Activated T-cell treated with anti-CD3 and anti-CD28 coated beads, Interleukin-2, amount 50 U/mL, for 48 hours (primary cell): ENCODE results near the gene L3MBTL3.
A peak's percentile ranks its signal among the peaks of the same experiment; 100 is the strongest.
"Not testable (repeated sequence)": the region's sequence is repeated elsewhere in the genome, so short reads cannot be mapped to it uniquely, and the experiment has no call there.

Experiments
- DNase-seq, 2 experiments: peaks; one replicate each; pipeline ENCODE4 v3.0.0-alpha.2; 2020

L3MBTL3 gene

DNA sequence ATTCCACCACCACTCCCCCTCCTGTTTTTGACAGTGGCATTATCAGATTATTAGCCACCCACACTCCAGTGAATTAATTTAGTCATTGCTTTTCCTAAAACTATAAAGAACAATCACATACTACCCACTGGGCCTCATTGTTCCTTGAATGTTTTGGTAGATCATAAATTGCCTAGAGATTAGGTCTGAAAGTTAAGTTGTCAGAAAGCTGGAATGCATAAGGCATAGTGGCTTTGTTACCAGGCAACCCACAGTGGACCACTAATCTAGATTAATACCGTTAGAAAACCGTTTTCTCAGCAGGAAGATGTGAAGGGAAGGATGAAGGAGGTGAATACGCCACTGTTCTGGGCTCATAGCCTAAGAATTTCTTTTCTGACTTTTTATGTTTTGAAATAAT lies 128.7 kb downstream of the L3MBTL3 start:
- DNase-seq: no peak

DNA sequence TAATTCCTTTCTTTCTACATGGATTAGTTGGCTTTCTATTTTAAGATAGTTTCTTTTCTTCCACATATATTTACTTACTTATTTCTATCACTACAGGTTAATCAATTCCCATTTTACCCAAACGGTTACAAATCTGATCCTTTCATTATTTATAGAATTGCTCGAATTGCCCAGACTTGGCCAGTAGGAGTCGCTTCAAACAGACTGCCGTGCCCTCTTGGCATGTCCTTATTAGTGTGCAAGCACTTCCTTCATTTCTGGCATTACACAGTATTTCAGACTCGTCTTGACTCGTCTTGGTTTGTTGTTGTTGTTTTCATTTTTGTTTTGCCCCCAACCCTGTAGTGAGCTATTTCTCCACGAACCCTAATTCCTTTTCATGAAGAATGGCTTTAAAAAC lies 129.8 kb downstream of the L3MBTL3 start:
- DNase-seq: no peak

DNA sequence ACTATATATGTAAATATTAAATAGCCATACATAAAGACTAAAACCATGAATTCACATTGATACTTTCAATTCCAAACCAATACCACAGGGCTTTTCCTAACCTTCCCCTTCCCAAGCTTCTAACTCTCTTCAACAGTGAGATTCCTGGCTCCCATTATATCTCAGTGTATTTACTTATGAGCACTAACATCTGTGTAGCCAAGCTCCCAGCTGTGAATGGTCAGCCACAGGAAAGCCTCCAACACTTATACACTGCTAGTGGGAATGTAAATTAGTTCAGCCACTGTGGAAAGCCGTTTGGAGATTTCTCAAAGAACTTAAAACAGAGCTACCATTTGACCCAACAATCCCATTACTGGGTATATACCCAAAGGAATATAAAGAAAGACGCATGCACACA lies 130.6 kb downstream of the L3MBTL3 start:
- DNase-seq: not testable (repeated sequence)

DNA sequence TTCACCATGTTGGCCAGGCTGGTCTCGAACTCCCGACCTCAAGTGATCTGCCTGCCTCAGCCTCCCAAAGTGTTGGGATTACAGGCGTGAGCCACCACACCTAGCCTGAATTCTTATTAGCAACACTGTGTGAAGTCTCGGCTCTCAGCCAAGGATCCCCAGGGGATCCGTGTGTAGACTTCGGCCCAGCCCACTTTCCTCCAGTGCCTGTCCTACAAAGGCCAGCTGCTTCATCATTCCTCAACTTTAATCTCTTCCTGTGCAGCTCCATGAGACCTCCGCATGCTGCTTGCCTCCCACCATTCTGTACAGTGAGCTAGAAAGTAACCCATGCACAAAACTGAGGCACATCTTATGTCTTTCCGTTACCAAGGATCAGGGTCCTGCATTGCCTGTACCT lies 132.5 kb downstream of the L3MBTL3 start:
- no peak for DNase-seq

DNA sequence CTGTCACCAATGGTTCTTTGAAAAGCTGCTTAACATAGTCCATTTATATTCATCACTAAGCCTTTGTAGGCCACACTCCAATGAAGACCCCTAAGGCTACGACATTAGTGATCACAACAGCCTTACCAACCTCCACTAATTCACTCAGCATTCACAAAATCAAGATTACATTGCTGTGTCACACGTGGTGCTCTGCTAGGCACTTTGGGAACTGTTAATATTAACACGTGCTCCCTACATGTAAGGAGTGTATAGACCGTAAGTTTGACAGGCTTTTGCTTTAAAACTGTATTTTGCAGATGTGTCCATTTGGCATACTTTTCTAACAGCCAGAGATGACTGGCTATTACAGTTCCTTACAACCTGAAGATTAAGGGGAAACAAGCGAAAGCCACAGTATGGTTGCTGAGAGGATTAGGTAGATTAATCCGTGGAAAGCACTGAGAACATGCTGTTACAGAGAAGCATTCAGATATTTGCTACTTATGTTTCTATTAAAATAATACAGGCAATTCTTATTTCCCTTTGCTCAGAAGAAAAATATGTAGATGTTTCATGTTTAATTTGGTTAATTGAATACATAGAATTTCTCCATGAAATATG lies 134.6 kb downstream of the L3MBTL3 start:
- DNase-seq: no peak

DNA sequence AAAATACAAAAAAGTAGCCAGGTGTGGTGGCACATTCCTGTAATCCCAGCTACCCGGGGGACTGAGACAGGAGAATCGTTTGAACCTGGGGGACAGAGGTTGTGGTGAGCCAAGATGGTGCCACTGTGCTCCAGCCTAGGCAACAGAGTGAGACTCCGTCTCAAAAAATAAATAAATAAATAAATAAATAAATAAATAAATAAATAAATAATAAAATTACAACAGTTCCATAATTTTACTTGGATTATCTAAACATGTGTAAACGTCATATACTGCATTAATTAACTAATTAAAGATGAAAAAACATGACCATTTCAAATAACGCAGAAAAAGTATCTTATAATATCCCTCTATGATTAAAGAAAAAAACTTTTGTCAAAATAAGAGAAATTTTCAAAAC lies 138.5 kb downstream of the L3MBTL3 start:
- no peak for DNase-seq

DNA sequence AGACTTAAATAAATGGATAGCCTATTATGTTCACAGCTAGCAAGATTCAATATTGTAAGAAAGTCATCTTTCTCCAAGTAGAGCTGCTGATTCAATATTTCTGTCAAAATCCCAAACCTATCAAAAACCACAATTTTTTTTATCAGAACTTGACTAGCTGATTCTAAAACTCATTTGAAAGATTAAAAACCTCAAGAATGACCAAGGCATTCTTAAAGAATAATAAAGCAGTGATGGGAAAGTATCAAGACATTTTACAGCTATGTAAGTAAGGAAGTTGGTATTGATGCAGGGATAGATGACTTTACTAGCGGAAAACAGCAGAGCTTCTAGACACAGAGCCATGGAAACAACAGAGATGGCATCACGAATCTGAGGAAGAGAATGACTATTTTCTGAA lies 139.7 kb downstream of the L3MBTL3 start:
- no peak for DNase-seq

DNA sequence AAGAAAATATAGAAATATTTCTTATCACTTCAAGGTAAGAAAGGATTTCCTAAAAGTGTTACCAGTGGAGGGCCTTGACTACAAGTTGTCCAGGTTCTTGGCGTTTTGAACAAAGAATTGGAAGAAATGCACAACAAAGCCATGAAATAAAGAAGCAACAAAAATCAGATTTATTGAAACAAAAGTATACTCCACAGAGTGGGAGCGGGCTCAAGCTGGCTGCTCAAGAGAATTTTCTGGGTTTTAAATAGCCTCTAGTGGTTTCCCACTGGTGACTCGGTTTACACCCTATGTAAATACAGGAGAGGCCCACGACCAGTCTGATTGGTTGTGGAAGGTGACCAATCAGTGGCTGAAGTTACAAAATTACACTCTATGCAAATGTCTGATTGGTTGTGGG lies 140.2 kb downstream of the L3MBTL3 start:
- DNase-seq: no peak

DNA sequence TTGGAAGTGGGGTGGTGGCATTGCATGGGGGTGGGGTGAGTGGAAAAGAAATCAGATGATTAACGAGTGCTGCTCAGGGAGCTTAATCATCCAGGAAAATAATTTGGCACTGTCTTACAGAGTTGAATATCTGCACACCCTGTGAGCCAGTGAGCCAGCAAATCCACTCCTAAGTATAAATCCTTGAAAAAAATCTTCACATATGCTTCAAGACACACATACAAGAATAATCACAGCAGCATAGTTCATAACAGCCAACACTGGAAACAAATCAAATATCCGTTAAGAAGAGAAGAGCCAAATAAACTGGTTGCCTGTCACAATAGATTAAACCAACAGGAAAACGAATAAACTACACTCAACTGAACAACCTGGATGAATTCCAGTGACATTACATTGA lies 141.6 kb downstream of the L3MBTL3 start:
- DNase-seq: no peak

DNA sequence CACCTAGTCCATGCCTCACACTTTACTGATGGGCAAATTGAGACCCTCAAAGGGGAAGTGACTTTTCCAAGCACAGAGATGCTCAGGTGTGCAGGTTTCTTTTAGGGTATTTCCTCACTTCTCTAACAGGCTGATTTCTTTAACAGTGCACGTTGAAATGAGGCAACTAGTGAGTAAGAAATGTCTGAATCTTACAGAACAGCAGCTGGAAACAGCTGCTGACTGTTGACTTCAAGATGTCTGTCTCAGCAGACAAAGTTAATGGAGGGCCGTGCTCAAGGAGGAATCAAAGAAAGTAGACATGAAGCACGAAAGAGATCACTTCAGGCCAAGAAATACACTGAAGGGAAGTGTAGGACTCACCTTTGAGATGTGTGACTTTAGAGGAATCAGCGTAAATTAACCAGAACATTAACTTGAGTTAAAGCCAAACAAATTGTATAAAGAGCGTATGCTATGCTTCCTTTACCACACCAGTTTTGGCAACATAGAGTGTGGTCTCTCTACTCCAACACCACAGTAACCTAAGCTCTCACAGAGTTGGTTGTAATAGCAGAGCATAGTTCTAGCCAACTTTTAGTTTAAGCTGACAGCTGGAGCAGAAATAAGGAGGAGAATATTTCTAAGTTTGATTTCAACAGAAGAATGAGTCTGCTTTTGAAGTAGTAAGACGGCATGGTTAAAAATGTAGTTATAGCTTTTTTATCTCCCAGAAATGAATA lies 143.5 kb downstream of the L3MBTL3 start:
- no peak for DNase-seq

DNA sequence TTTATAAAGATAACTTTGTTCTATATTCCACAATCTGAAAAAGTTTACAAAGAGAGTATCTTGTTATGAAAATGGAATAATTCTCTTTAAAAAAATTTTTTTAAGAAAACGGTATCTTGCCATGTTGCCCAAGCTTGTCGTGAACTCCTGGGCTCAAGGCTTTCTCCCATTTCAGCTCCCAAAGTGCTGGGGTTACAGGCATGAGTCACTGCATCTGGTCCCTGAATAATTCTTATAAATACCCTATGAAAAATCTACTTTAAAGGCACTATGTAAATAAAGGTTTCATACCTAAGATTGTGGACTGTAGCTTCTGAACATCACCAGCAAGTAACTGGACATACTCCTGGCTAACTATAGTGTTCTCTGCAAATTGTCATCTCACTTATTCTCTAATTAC lies 144.0 kb downstream of the L3MBTL3 start:
- no peak for DNase-seq

DNA sequence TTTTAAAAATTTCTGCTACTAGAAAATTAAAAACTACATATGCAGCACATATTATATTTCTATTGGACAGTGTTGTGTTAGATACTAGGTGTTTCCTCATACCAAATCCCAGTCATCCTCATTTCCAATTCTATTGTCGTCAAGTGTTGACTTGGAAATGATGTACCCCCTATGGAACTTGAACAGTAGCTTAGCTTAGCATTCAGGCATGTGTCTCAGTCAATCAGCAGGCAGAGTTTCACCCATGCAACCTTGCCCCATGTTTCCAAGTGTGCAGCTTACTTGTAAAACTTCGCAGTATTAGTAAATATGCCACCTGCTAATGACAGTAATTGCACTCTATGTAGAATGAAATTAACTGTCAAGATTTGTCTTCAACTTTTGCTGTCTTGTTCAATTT lies 144.9 kb downstream of the L3MBTL3 start:
- DNase-seq: no peak

DNA sequence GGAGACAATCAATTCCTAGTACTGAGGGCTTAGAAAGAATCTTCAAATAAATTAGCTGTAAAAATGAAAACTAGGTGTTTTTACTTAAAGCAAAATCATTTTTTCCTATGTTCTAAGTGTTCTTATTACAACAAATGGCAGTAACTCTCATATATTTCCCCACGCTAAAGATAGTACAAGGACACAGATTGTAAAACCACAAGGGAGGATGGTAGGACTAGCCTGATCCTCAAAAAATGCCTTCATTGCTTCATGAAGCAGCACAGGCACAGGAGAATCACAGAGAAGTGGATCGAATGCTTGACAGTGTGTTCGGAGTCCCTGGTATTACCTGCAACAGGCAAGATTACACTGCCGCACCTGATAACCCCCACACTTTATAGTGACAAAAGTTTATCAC lies 145.9 kb downstream of the L3MBTL3 start:
- no peak for DNase-seq

DNA sequence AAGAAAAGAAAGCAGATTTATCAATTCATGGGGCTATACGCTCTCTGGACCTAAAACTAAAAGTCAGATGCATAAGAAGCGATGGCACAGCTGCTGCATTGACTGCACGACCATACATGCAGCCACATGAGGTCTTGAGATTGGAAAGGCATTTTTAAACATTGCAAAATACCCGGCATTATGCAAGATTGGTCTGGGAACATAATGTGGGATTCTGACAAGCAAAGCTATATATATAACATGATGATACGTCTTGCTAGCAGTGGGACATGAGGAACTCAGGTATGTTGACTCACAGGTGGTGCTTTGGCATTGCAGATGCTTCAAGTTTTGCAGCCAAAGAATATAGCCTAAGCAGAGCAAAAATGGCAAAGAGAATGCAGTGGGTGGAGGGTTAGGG lies 149.3 kb downstream of the L3MBTL3 start:
- DNase-seq: no peak

DNA sequence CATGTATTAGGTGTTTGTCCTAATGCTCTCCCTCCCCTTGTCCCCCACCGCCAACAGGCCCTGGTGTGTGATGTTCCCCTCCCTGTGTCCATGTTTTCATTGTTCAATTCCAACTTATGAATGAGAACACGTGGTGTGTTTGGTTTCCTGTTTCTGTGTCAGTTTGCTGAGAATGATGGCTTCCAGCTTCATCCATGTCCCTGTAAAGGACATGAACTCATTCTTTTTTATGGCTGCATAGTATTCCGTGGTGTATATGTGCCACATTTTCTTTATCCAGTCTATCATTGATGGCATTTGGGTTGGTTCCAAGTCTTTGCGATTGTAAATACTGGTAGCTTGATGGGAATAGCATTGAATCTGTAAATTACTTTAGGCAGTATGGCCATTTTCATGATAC lies 151.8 kb downstream of the L3MBTL3 start:
- not testable (repeated sequence) for DNase-seq

DNA sequence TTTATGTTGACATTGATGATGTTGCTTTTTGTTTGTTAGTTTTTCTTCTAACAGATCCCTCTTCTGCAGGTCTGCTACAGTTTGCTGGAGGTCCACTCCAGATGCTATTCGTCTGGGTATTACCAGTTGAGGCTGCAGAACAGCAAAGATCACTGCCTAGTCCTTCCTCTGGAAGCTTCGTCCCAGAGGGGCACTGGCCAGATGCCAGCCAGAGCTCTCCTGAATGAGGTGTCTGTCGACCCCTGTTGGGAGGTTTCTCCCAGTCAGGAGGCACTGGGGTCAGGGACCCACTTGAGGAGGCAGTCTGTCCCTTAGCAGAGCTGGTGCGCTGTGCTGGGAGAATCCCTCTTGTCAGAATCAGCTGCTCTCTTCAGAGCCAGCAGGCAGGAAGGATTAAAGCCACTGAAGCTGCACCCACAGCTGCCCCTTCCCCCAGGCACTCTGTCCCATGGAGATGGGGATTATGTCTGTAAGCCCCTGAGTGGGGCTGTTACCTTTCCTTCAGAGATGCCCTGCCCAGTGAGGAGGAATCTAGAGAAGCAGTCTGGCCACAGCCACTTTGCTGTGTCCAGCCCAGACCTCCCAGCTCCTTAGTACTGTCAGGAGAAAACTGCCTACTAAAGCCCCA lies 155.1 kb downstream of the L3MBTL3 start:
- not testable (repeated sequence) for DNase-seq

DNA sequence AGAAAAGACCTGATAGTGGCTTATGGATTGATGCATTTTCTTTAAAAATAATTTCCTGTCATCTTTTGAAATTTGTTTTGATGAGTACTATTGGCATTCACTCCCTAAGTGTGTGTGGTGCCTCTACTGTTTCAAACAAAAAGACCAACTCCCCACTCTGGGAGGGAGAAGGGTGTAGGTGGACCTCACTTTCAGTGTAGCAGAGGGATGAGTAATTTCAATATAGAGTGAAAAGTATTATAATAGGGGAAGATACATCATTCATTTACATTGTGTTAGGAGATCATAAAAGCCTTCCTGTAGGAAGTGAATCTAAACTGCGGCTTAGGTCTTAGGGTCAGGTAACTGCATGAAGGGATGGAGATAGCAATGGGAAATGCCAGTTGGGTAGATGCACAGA lies 158.0 kb downstream of the L3MBTL3 start:
- no peak for DNase-seq

DNA sequence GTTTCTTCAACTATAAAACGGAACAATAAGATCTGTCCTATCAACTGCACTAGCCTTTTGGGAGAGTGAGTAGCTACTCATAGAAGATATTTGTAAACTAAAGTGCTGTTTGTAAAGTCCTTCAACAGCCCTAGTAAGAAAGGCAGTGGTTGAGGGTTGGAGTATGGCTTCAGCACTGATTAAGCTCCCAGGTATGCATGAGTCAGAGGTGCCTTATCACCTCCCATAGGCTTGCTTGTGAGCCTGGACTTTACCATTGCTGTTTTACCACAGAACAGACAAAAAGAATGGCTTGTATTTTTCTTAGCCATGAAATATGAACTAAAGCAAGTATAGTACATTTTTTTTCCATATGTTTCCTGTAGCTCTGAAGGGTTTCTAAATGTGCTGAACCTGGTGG lies 160.3 kb downstream of the L3MBTL3 start:
- DNase-seq: no peak

DNA sequence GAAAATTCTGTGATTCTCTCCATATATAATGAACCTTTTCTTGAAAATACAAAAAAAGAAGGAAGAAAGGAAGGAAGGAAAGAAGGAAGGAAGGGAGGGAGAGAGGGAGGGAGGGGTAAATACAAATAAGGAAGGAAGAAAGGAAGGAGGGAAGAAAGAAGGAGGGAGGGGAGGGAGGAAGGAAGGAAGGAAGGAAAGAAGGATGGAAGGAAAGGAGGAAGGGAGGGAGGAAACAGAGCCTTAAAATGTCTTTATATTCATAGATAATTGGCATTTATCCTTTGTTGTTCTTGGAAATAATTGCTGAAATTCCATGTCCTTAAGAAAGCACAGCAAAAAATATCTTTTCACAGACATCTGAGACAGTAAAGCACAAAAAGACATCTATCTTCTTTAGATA lies 164.1 kb downstream of the L3MBTL3 start:
- no peak for DNase-seq

DNA sequence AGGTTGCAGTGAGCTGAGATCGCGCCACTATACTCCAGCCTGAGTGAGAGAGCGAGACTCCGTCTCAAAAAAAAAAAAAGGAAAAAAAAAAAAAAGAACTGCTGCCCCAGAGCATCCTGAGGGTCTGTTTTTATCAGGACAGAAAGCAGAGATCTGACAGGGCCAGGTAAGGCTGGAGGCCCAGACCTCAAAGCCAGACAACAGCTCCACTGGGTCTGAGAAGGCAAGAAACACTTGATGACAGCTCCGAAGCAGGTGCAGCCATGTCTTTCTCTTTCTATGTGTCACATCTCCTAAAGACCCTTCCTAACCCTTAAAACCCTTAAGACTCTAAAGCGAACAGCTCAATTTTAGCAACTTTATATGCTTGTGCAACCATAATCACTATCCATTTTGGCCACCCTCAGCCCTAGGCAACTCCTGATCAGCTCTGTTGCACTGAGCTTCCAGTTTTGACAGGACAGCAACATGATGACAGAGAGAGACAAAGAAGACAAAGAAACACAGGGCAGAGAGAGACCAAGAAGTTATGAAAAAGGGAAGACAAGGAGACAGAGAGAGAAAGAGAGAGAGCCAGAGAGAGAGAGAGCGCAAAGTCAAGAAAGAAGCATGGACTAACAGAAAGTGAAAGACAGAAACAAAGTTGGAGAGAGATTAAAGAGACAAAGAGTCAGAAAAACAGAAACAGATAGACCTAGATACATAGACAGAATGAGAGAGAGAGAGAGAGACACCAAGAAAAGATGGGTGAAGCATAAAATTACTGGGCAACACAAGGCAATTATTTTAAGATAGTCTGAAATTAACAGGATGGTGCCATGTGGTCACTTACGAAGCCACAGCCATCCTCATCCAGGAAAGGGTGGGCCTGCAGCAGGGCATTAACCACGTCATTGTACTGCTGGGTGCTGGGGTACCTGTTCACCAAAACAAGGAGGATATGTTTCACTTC lies 165.2 kb downstream of the L3MBTL3 start:
- peak in 1 of 2 experiments; percentile 31 for DNase-seq

DNA sequence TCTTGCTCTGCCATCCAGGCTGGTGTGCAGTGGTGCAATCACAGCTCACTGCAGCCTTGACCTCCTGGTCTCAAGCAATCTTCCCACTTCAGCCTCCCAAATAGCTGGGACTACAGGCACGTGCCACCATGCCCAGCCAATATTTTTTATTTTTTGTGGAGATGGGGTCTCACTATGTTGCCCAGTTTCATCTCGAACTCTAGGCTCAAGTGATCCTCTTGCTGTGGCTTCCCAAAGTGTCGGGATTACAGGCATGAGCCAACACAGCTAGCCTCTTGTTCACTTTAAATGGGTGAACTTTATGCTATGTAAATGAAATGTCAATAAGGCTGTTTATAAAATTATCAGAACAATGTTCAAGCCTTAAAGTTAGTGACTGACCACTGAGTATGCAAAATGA lies 167.3 kb downstream of the L3MBTL3 start:
- no peak for DNase-seq

DNA sequence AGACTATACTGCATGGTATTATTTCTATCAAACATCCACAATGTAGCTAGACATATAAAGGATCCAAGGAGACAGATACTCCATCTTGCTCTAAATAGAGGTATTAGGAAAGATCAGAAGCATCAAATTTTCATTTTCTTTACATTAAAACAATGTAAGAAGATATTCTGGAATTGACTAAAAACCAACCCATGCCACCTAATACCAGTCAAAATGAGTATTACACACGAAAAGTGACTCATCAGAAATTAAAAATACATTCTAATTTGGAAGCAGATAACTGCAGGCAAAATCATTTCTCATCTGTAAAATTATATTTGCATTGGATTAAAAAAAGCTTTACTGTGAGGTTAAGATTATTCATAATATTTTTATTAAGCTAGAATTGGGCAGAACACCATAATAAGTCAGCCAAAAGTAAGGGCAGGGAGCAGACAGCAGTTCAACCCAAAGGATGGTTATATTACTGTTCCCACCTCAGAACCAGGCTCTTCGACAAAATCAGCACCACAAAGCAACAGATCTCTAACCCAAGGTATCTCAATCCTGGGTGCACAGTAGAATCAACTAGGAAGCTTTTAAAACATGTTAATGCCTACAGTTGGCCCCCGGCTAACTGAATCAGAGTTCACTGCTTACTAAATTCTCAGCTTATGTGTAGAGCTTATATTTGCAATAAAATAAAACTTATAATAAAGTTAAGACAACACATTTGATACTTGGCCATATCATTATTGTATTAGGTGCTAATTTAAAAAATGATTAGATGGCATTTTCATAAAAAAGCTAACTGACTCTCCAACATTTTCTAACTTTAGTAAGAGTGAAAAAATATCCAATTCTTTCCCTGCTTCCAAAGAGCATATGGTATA lies 169.2 kb downstream of the L3MBTL3 start:
- no peak for DNase-seq
